Measurements from ENCODE around the gene STPG3.
A peak's percentile ranks its signal among the peaks of the same experiment; 100 is the strongest.

STPG3 gene

DNA sequence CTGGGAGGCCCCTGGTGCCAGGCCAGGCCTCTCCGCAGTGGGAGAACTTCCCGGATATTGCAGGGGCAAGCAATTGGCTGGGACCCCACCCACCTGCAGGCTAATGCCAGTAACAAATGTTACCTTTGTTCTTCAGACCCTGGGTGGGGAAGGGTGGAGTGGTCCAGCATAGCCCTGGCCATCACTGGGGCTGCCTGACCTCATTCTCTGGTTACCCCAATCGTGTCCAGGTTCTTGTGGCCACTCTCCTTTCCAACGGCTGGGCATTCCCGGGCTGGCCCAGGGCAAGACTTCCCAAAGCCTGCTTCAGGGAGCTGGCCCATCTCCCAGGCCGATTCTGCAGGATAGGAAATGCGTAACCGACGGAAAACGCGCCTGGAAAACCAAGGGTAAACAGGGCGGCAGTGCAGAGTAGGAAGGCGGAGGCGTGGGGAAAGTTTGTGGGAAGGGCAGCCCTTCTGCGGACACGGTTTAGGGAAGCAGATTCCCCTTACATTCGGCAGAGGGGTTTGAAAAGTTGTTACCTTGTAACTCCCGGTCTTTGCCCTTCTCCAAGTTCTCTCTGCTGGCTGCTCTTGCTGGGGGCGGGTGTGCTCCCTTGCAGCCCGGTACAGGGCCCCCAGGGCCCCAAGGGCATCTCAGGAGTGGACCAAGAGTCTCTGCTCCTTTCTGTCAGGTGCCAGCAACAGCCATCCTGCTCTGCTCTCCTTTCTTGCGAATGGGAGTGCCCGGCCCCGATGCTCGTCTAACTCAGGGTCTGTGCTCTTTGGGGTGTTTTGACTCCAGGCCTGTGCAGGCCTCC, 47.5 kb downstream of the STPG3 start:
- no peak overlapping the region for H3K27ac ChIP-seq (ENCODE audit: insufficient read depth, low read length, poor library complexity, severe bottlenecking)
- H3K36me3 ChIP-seq (ENCODE audit: control insufficient read depth, insufficient read depth, low read length) = no peaks in the 10 kb centered on the region
- H3K9me3 ChIP-seq (ENCODE audit: control insufficient read depth, low read length) = no peaks in the 10 kb centered on the region
- no peak overlapping the region for H3K4me3 ChIP-seq (ENCODE audit: insufficient read depth, low read depth, low read length, poor library complexity, severe bottlenecking)
- H3K4me1 ChIP-seq (ENCODE audit: control insufficient read depth, insufficient read depth, low read length, poor library complexity, severe bottlenecking) = peaks cover 25% of the 10 kb centered on the region
- no peak for DNase-seq
- peaks cover 48% of the 10 kb centered on the region for H3K27me3 ChIP-seq (replicated peaks; ENCODE audit: control insufficient read depth, insufficient read depth, low read length, poor library complexity, severe bottlenecking)

DNA sequence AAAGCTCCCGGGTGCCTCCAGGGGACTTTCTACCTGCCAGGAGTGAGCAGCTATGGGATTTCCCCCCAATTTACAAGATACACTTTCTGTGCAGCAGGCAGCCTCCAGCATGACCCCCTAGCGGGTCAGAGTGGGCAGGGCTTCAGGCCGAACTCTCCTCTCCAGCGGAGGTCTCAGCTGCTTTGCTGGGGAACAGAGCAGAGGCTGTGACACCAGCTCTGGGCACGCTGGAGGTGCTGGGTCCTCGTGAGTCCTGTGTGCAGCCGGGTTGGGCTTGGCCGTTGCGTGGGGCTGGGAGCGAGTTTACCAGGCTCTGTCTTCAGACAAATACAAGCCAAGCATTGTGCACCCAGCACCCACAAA, 48.1 kb downstream of the STPG3 start:
- Histone ChIP-seq H3K27me3 (replicated peaks; ENCODE audit: control insufficient read depth, insufficient read depth, low read length, poor library complexity, severe bottlenecking) (peaks cover 44% of the 10 kb centered on the region), H3K36me3 (ENCODE audit: control insufficient read depth, insufficient read depth, low read length) (no peaks in the 10 kb centered on the region), H3K4me1 (ENCODE audit: control insufficient read depth, insufficient read depth, low read length, poor library complexity, severe bottlenecking) (peaks cover 25% of the 10 kb centered on the region), H3K4me3 (ENCODE audit: insufficient read depth, low read depth, low read length, poor library complexity, severe bottlenecking) (no peak overlapping the region), H3K27ac (ENCODE audit: insufficient read depth, low read length, poor library complexity, severe bottlenecking) (no peak overlapping the region), H3K9me3 (ENCODE audit: control insufficient read depth, low read length) (no peaks in the 10 kb centered on the region)
- no peak for DNase-seq

DNA sequence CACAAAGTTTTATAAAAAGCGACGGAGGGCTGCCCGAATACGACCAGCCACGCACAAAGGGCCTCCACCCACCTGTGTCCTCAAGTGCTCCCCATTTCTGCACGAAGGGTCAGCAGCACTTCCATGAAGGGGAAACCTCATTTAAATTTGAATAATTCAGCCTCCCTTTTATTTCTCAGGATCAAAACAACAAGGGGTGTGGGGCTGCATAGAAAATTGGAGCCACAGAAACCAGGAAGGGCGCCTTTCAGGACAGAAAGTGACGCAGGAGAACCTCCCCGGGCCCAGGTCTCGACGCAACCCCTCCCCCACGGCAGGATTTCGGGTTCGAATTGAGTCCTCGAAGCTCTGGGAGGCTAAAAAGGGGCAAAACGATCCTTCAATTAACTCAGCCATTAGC, 48.9 kb downstream of the STPG3 start:
- Histone ChIP-seq H3K27me3 (replicated peaks; ENCODE audit: control insufficient read depth, insufficient read depth, low read length, poor library complexity, severe bottlenecking) (peaks cover 37% of the 10 kb centered on the region), H3K9me3 (ENCODE audit: control insufficient read depth, low read length) (no peaks in the 10 kb centered on the region), H3K4me3 (ENCODE audit: insufficient read depth, low read depth, low read length, poor library complexity, severe bottlenecking) (no peak overlapping the region), H3K27ac (ENCODE audit: insufficient read depth, low read length, poor library complexity, severe bottlenecking) (no peak overlapping the region), H3K4me1 (ENCODE audit: control insufficient read depth, insufficient read depth, low read length, poor library complexity, severe bottlenecking) (peaks cover 29% of the 10 kb centered on the region), H3K36me3 (ENCODE audit: control insufficient read depth, insufficient read depth, low read length) (no peaks in the 10 kb centered on the region)
- no peak for DNase-seq

DNA sequence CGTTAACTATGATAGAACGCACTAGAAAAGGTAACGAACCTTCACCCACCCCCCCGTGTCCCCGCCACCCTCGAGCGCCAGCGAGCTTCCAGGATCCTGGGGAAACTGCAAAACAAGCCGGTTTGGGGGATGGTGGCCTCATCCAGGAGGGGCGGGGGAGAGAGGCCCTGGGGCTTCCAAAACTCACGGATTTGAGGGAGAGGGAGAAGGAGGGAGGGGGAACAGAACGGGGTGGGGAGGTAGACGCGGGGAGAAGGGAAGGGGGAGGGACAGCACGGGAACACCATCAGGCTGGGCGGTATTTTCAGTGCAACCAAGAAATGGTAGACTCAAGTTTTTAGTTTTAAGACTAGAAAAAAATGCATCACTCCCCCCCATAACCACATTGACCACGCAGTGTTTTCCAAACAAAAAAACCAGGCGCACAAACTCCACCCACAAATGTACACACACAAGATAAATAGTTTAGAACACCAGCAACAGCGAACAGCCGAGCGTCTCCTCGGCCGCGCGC, 49.5 kb downstream of the STPG3 start:
- Histone ChIP-seq H3K4me1 (ENCODE audit: control insufficient read depth, insufficient read depth, low read length, poor library complexity, severe bottlenecking) (peaks cover 33% of the 10 kb centered on the region), H3K36me3 (ENCODE audit: control insufficient read depth, insufficient read depth, low read length) (no peaks in the 10 kb centered on the region), H3K9me3 (ENCODE audit: control insufficient read depth, low read length) (no peaks in the 10 kb centered on the region), H3K27ac (ENCODE audit: insufficient read depth, low read length, poor library complexity, severe bottlenecking) (no peak overlapping the region), H3K27me3 (replicated peaks; ENCODE audit: control insufficient read depth, insufficient read depth, low read length, poor library complexity, severe bottlenecking) (peaks cover 34% of the 10 kb centered on the region), H3K4me3 (ENCODE audit: insufficient read depth, low read depth, low read length, poor library complexity, severe bottlenecking) (peak overlapping the region; percentile 42)
- no peak for DNase-seq

DNA sequence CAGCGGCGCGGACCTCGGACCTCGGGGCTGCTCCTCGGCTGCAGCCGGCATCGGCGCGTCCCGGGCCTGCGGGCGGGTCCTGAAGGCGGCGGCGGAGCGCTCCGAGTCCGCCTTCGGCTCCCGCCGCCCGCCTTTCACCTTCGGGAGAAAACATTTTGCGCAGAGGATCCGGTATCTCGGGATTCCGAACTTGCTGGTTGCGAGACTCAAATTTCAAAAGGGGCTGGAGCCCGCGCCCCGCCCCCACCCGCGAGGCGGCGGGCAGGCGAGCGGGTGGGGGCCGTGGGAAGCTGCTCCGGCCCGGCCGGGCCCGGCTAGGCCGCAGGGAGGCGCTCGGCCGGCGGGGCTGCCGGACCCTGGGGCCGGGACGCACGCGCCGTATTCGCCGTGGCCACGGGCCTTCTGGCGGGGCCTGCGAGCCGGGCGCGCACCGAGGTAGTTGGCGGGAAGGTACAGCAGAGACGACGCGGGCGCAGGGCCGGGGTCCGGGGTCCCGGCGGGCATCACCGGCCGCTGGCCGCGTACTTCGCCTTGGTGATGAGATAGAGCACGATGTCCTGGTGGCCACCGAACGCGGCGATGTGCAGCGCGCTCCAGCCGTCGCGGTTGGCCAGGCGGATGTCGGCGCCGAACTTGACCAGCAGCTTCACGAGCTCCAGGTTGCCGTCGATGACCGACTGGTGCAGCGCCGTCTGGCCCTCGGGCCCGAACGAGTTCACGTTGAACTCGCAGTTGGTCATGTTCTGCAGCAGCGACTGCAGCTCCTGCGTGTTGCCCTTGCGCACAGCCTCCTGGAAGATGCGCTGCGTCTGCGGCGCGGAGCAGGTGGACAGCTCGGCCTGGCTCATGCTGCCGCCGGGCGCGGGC, 50.2 kb downstream of the STPG3 start:
- no peaks in the 10 kb centered on the region for H3K9me3 ChIP-seq (ENCODE audit: control insufficient read depth, low read length)
- no peak for DNase-seq
- peaks cover 30% of the 10 kb centered on the region for H3K27me3 ChIP-seq (replicated peaks; ENCODE audit: control insufficient read depth, insufficient read depth, low read length, poor library complexity, severe bottlenecking)
- peaks cover 40% of the 10 kb centered on the region for H3K4me1 ChIP-seq (ENCODE audit: control insufficient read depth, insufficient read depth, low read length, poor library complexity, severe bottlenecking)
- peak overlapping the region; percentile 43 for H3K4me3 ChIP-seq (ENCODE audit: insufficient read depth, low read depth, low read length, poor library complexity, severe bottlenecking)
- H3K27ac ChIP-seq (ENCODE audit: insufficient read depth, low read length, poor library complexity, severe bottlenecking) = no peak overlapping the region
- H3K36me3 ChIP-seq (ENCODE audit: control insufficient read depth, insufficient read depth, low read length) = no peaks in the 10 kb centered on the region

DNA sequence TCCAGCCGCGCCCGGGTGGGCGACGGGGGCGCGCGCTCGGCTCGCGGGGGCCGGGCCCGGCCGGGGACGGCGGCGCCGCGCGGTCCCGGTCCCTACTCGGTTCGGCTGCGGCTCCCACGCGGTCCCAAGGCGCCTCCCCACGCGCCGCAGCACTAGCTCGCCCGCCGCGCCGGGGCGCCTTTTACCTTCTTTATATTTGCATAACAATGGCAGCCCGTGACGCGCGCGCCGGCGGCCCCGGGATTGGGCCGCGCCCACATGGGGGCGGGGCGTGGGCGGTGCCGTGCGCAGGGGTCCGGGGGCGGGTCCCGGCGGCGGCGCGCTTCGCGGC, 51.0 kb downstream of the STPG3 start, which contains the start of gene NRARP:
TSS of gene NRARP (minus strand) at position 154 of the 331 bp plus-strand sequence. CDS start 343 bp downstream, outside the sequence.
- Histone ChIP-seq H3K4me3 (ENCODE audit: insufficient read depth, low read depth, low read length, poor library complexity, severe bottlenecking) (peak within 1 kb of the TSS; percentile 45), H3K9me3 (ENCODE audit: control insufficient read depth, low read length) (no peaks in the 10 kb centered on the region), H3K27me3 (replicated peaks; ENCODE audit: control insufficient read depth, insufficient read depth, low read length, poor library complexity, severe bottlenecking) (peaks cover 22% of the 10 kb centered on the region), H3K4me1 (ENCODE audit: control insufficient read depth, insufficient read depth, low read length, poor library complexity, severe bottlenecking) (peaks cover 41% of the 10 kb centered on the region), H3K27ac (ENCODE audit: insufficient read depth, low read length, poor library complexity, severe bottlenecking) (no peak within 1 kb of the TSS), H3K36me3 (ENCODE audit: control insufficient read depth, insufficient read depth, low read length) (no peaks in the 10 kb centered on the region)
- peak; percentile 80 to 87 (median 86) for DNase-seq

DNA sequence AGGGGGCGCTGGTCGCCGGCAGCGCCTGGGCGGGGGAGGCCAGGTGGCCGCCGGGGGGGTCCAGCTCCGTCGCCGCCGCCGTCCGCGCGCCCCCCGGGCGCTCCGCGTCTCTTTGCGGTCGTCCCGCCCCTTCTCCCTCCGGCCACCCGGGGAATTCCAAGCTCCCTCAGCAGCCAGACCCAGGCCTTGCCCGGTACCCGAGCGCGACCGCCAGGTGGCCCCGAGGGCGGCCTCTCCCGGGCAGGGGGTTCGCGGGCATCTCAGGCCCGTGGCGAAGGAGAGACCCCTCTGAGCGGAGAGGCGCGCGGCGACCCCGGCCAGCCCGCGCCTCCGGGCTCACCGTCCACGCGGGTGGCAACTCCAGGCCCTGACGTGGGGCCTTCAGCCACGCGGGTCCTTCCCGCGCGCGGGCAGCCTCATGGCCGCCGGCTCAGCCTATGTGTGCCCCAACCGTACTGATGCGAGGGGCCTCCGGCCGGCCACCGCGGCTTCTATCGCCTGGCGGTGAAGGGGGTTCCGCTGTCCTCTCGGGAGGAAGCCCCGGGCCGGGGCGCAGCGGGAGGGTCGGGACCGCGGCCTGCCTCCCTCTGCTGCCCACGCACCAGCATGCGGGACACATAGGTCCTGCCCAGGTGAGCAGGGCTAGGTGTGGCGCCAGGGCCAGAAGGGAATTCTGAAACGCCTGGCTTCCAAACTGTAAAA, 51.5 kb downstream of the STPG3 start:
- H3K4me1 ChIP-seq (ENCODE audit: control insufficient read depth, insufficient read depth, low read length, poor library complexity, severe bottlenecking) = peaks cover 41% of the 10 kb centered on the region
- no peaks in the 10 kb centered on the region for H3K36me3 ChIP-seq (ENCODE audit: control insufficient read depth, insufficient read depth, low read length)
- no peak for DNase-seq
- H3K4me3 ChIP-seq (ENCODE audit: insufficient read depth, low read depth, low read length, poor library complexity, severe bottlenecking) = peak overlapping the region; percentile 45
- H3K9me3 ChIP-seq (ENCODE audit: control insufficient read depth, low read length) = no peaks in the 10 kb centered on the region
- H3K27me3 ChIP-seq (replicated peaks; ENCODE audit: control insufficient read depth, insufficient read depth, low read length, poor library complexity, severe bottlenecking) = peaks cover 19% of the 10 kb centered on the region
- no peak overlapping the region for H3K27ac ChIP-seq (ENCODE audit: insufficient read depth, low read length, poor library complexity, severe bottlenecking)
